GM18505 (cell line): ENCODE results near the gene KLK6.

Source experiments
- ATAC-seq: cut with Tn5 transposase; IDR thresholded peaks from one replicate; pipeline ENCODE4 v1.9.1; 2021; ENCODE audit not compliant: unreplicated experiment
- POLR2A ChIP-seq: IDR thresholded peaks from 4 replicates; pipeline ENCODE4 v1.6.1; 2011; ENCODE audit warnings: borderline replicate concordance; ENCODE audit not compliant: insufficient read depth, insufficient read length; ENCODE audit errors: extremely low read depth

Gene KLK6

DNA sequence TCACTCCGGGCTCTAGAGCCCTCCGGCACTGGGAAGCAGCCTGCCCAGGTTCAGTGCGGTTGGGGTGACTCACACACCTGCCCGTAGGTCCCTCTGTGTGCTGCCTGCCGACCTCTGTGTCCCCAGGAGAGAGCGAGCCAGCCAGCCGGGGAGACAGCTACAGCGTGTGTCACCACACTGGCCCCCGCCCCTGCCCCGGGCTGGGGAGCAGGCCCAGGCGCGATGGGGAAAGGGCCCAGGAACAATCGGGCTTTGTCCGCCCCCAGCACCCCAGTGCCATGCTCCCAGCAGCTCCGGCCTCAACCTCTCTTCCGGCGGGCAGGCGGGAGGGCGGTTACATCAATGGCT is at the start of gene KLK6:
Gene KLK6 (minus strand): TSS at position 179 of the 348 bp plus-strand sequence. CDS start 1,487 bp downstream, outside the sequence.
- no peak for ATAC-seq
- TF ChIP-seq POLR2A = no peak

DNA sequence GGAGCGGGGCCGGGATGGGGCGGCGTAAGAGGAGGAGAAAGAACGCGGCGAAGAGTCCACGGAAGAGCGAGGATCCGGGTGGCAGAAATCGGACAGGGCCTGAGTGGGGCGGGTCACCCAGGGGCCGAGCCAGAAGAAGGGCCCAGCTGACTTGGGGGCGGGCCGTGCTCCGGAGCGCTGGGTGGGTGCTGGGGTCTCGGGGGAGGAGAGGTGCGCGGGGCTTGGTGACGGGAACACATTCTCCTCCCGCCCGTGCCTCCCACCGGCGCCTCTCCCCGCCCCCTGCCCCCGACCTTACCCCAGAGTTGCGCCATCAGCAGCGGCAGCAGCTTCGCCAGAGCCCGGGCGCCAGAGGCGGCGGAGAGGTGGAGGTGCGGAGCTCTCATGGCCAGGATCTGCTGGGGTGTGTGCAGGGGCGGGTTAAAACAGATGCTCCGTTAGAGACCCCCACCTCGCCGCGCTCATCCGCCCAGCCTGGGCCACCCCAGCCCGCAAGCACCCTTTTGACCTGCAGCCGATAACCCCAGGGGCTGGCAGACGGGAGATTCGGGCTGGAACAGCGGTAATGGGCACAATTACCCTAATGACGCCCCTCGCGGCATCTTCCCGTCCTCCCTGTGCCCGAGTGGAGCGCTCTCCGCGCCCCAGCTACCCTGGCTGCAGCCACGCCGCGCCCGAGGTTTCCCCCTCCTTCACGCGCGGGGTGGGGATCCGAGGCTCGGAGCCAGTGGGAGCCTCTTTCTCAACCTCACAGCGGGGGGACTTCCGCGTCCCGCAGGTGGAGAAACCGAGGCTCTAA is 49.6 kb upstream of the KLK6 start:
- TF ChIP-seq POLR2A = no peak
- no peak for ATAC-seq

DNA sequence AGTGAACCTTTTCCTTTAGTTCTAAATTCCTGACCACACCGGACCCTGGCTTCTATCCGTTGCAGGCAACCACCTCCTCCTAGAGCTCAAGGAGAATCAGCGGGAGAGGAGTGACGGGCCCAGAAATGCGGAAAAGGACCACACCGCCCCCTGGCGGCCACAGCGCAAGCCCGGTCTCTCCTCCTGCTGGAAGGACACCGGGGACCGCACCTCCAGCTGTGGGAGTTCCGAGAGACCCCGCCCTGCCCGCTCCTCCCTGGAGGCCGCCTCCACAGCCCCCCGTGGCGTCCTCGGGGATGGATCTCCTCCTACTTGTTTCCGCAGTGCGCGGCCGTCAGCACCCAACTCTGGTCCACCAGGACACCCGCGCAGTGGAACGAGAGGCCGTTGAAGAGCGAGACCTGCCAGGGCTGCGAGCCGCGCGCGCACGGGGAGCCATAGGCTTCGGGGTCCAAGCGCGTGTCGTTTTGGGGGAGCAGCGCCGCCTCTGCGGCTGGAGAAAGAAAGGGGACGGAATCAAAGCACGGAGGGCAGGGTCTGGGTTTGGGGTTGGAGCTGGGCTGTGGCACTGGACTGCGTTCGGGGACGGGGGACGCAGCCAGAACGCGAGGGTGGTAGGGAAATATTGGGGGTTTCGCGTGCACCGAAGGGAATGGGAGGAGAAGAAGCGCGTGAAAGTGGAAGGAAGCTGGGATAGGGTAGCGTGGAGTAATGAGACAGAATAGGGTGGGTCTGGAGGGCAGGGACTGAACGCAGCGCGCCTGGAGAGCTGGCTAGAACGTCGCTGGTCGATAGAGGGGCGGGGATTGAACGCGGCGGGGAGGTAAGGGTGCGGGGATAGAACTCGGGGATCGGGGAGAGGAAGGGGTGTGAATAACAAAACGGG is 47.6 kb upstream of the KLK6 start:
- no peak for ATAC-seq
- no peak for TF ChIP-seq POLR2A

DNA sequence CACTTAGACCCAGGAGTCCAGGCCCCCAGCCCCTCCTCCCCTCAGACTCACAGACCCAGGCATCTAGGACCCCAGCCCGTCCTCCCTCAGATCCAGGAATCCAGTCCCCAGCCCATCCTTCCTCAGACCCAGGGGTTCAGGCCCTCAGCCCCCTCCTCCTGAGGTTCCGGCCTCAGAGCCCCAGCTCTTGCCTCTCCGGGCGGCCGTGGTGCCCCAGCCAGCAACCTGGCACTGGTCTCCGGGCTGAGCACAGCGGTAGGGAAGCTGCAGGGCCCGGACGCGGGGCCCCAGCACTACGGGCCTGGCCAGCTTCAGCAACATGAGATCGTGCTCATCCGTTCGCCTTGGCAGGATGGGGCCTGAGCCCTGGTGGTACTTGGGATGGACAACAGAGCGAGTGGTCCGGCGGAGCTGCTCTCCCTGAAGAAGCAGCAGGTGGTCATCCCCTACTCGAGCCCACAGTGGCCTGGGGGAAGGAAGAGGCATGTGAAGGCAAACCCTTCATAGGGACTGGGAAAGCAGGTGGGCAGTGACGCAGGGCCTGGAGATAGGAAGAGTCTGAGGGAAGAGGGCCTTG is 46.4 kb upstream of the KLK6 start:
- ATAC-seq = no peak
- no peak for TF ChIP-seq POLR2A

DNA sequence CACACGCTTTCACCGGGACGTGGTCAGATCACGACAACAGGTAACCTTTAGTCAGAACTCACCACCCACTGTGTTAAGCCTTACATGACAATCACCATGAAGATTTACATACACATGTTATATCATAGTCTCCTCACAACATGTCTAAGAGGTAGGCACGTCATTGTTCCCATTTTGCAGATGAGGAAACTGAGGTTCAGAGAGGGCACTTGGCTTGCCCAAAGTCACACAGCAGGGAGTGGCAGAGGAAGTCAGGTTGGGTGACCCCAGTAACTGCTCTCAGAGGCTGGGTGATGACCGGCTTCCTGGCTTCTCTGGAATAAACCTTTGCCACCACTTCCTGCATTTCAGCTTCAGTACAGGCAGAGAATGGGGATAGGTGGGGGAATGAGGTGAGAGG is 44.9 kb upstream of the KLK6 start:
- ATAC-seq = no peak
- TF ChIP-seq POLR2A = no peak

DNA sequence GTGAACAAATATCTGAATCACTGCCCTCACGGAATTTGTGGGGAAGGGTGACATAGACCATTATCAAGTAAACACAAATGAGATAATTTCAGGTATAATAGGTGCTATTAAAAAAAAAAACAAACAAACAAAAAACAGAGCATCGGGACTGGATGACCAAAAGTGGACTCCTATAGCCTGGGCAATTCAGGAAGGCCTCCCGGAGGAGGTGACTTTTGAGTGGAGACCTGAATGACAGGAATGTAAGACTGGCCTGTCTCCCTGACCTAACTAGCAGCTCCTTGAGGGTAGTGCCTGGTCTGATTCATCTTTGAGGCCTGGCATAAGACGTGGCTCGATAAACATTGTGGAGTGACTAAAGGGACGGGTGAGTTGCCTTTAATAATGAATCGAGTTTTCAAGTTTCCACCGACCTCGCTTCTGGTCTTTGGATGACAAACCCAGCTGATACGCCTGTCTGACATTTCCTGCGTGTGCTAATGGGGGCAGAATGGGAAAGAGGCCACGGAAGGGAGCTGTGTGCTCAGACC is 43.3 kb upstream of the KLK6 start:
- no peak for ATAC-seq
- TF ChIP-seq POLR2A = no peak

DNA sequence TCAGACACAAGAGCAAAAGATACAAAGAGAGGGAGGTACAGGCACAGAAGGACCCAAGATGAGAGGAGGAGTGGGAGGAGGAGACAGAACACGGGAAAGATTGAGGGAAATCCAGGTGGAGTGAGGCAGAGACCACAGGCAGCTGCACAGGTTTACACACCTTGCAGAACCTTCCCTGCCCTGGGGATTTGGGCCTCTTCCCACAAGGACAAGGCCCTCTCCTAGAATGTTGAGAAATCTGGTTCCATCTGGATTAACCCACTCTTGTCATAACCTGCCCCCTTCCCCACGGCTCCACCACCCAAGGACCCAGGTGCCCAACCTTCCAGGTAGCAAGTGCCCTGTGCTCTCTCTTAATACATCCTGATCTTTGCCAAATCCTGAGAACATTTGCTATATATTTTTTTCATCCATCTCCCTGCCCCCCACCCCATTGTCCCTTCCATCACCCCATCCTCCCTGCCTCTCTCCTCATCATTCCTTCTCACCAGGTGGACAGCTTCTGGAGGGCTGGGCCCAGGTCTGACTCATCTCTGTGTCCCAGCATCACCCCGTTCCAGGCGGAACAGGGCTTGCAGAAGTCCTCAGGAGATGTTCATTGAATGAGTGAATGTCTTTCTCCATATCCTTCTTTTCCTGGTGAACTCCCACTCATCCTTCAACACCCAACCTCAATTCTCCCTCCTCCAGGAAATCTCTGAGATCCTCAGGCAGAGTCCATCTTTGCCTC is 40.8 kb upstream of the KLK6 start:
- TF ChIP-seq POLR2A = no peak
- ATAC-seq = no peak

DNA sequence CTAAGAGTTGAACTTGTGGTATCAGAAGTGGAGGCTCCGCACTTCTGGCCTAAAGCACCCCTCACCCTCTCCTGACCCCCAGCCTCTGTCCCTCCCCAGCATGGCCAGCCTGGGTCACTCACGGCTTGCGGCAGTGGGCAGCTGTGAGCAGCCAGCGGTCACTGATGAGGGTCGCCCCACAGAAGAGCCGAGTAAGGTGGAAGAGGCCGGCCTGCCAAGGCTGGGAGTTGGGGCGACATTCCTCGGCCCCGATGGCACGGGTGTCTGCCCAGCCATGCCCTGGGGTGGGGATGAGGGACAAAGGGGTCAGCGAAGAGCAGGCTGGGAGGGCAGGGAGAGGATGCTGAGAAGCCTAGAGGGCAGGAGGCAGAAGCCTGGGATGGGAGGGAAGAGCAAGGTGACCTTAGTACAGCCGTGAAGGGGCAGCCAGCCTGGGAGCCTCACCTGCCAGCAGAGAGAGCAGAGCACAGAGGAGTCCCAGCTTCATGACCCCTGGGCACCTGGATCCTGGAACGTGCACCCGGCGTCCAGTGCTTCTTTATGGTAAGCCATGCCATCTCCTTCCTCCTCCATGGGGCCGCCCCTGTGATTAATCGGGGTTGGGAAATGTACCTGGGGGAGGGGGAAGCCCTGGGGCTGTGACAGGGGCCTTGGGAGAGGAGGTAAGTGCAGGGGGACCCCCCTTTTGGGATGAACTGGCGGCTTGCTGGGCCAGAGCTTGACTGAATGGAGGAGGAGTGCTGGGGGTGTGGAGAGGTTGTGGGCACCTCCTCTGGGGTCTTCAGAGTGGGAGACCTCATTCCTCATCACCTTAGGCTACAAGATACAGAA is 39.9 kb upstream of the KLK6 start:
- ATAC-seq = no peak

DNA sequence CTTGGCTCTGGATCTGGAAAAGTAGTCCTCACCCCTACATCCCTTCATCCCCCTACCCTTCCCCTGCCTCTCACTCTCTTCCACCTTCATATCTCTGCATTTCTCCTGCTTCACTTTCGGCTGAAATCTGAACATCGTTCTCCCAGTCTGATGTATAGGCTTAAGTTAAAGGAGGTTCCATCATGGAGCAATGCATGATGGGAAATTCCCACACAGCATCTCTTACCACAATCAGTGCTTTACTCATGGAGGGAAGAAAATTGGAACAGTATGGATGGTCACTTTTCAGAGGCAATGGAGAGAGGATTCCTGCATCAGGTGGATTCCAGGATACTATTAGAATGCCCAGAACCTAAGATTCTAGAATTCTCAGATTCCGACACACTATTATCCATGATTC is 38.1 kb upstream of the KLK6 start:
- no peak for ATAC-seq

More for the DNA sequence above, 39.9 kb upstream of the KLK6 start:
- TF ChIP-seq POLR2A = no peak

DNA sequence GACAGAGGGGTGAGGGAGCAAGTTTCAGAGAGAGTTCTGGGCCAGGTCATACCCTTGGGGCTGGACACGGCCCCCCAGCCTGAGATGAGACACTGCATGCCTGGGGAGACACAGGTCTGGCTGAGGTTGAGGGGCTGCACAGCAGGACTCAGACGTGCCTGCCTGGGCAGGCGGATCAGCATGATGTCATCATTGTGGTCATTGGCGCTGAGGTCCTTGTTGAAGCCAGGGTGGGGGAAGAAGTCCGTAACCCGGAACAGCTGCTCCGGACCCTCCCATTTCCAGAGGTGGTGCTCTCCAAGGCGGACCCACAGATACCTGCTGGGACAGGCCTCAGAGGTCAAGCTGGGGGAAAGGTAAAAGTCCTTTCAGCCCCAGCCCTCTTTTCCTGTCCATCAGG is 37.0 kb upstream of the KLK6 start:
- no peak for ATAC-seq
- TF ChIP-seq POLR2A = no peak

More for the DNA sequence above, 38.1 kb upstream of the KLK6 start:
- TF ChIP-seq POLR2A = no peak

DNA sequence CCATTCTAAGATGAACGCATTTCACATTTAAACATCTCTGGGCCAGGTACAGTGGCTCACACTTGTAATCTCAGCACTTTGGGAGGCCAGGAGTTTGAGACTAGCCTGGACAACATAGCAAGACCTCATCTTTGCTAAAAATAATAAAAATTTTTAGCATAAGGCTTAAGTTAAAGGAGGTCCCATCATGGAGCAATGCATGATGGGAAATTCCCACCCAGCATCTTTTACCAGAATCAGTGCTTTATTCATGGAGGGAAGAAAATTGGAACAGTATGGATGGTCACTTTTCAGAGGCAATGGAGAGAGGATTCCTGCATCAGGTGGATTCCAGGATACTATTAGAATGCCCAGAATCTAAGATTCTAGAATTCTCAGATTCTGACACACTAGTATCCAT is 35.9 kb upstream of the KLK6 start:
- no peak for TF ChIP-seq POLR2A
- no peak for ATAC-seq

DNA sequence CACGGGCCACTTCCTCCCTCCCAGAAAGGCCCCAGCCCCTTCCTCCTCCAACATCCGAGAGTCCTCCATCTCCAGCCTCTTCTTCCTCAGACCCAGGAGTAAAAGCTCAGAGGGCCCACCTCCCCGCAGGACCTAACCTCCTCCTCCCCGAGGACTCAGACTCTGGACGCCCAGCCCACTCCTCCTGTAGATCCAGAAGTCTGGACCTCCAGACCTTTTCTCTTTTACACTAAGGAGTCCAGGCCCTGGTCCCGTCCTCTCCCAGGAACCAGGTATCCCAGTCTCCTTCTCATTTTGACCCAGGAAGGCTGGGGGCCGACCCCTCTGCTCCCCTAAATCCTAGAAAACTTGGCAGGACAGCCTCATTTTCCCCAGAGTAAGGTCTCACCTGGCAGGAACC is 33.9 kb upstream of the KLK6 start:
- ATAC-seq = no peak
- no peak for TF ChIP-seq POLR2A
